Cardiac muscle cell (in vitro differentiated cells and primary cell): ENCODE data around the gene MGAT4B. TPM values are rescaled to one million over a fixed set of nuclear protein-coding genes. Genes with fewer than 3 reads are reported as not detected.

Experiments
- DNase-seq, 2 donors: peaks; one replicate each; pipeline versions ENCODE4 v3.0.0 to v3.0.0-alpha.2; 2010 to 2017; ENCODE audit warnings: low read depth in 1 of 2, low spot score in 1 of 2
- H3K27ac ChIP-seq: fragments of 200-600 bp; sonication (generic); 2 replicates; pipeline ENCODE4 v1.5.1; 2016
- H3K27me3 ChIP-seq: fragments of 200-600 bp; sonication (generic); 2 replicates; pipeline ENCODE4 v1.6.0; 2016; ENCODE audit warnings: control low read depth
- H3K36me3 ChIP-seq: fragments of 200-600 bp; sonication (generic); 2 replicates; pipeline ENCODE4 v1.5.1; 2016; ENCODE audit warnings: control low read depth
- H3K4me1 ChIP-seq: fragments of 200-600 bp; sonication (generic); 2 replicates; pipeline ENCODE4 v1.8.1; 2017; ENCODE audit warnings: low read depth, mild to moderate bottlenecking, mixed run types
- H3K4me3 ChIP-seq: fragments of 200-600 bp; sonication (generic); 2 replicates; pipeline ENCODE4 v1.5.1; 2016; ENCODE audit warnings: mild to moderate bottlenecking
- H3K9me3 ChIP-seq: fragments of 200-600 bp; sonication (generic); 2 replicates; pipeline ENCODE4 v1.5.1; 2017; ENCODE audit warnings: low read depth, mild to moderate bottlenecking, control low read depth
- polyA plus RNA-seq: library from polyadenylated mRNA; unstranded; fragments of >200 nt; fragmentation: Nextera tagmentation; extraction: Ambion mirVana; gene quantifications from 2 replicates; pipeline ENCODE4 v1.2.1, GENCODE V29; 2016
- total RNA-seq: library from RNA; depleted of rRNA; stranded (reverse); fragments of >200 nt; gene quantifications from 2 replicates; pipeline ENCODE4 v1.2.3, GENCODE V29; 2016
- TF ChIP-seq, protein P1 (sequence below): IDR thresholded peaks from 2 replicates; pipeline ENCODE4 v1.5.1; 2012; ENCODE audit warnings: low read depth, mild to moderate bottlenecking, low read length

MGAT4B gene
- total and polyA plus RNA-seq, 2 experiments from 2014 or later: 184 to 192 TPM

DNA sequence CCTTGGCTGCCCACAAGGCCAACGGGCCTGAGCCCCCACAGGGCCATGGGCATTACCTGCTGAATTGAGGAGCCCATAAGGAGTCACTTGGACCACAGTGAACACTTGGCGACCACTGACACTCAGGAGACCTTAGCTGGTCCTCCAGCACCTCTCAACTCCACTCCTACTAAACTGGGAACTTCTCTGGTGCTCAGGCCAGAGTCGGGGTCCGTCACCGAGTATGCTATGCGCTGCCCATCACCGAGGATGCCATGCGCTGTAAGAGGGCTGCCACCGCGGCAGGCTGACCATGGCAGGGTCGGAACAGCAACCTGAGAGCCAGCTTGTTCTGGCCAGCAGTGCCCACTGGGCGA lies 13.4 kb upstream of the MGAT4B start:
- DNase-seq: no peak
- H3K27ac ChIP-seq: peak overlapping the region; percentile 94
- TF ChIP-seq, protein P1, sequence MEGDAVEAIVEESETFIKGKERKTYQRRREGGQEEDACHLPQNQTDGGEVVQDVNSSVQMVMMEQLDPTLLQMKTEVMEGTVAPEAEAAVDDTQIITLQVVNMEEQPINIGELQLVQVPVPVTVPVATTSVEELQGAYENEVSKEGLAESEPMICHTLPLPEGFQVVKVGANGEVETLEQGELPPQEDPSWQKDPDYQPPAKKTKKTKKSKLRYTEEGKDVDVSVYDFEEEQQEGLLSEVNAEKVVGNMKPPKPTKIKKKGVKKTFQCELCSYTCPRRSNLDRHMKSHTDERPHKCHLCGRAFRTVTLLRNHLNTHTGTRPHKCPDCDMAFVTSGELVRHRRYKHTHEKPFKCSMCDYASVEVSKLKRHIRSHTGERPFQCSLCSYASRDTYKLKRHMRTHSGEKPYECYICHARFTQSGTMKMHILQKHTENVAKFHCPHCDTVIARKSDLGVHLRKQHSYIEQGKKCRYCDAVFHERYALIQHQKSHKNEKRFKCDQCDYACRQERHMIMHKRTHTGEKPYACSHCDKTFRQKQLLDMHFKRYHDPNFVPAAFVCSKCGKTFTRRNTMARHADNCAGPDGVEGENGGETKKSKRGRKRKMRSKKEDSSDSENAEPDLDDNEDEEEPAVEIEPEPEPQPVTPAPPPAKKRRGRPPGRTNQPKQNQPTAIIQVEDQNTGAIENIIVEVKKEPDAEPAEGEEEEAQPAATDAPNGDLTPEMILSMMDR: no peak
- H3K36me3 ChIP-seq: peaks cover 16% of the 10 kb centered on the region
- no peaks in the 10 kb centered on the region for H3K9me3 ChIP-seq
- H3K27me3 ChIP-seq: no peaks in the 10 kb centered on the region
- peaks cover 23% of the 10 kb centered on the region for H3K4me1 ChIP-seq
- H3K4me3 ChIP-seq: no peak overlapping the region

DNA sequence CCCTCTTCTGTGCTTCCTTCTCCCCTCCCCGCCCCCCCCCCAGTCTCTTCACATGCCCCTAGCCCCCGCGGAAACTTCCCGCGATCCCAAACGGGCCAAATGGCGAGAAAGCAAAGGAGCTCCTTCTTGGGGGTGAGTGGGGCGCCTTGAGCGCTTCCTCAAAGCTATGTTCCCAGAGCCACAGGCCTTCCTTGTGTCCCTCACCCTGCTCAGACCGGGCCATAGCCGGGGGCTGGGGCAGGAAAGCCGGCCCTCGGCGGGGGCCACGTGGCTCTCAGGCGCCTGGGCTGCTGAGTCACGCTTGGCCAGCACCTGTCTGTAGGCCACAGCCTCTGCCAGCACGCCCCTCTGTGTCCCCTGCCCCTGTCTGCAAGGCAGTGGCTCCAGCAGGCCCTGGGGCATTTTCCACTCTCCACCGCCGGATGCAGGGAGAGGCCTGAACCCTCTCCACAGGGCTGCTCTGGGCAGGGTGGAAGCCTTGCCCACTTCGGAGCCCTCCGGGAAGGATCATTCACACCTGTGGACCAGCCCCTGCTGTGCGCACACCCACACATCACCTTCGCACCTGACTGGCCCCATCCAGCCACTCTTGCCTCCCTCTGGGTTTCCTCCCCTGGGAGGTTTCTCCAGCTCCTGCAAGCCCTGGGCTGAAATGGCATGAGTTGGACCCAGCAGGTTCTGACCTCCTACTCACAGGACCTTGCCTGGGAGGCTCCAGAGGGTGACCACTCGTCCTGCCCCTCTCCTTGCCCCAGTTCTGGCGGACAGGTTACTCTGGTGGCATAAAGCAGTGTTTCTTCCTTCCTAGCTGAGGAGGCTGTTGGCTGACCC lies 12.8 kb upstream of the MGAT4B start:
- TF ChIP-seq, protein P1: no peak
- peak; percentile 44 to 80 for DNase-seq
- Histone ChIP-seq H3K4me3 (peak overlapping the region; percentile 18), H3K27me3 (no peaks in the 10 kb centered on the region), H3K36me3 (peaks cover 10% of the 10 kb centered on the region), H3K4me1 (peaks cover 23% of the 10 kb centered on the region), H3K9me3 (no peaks in the 10 kb centered on the region), H3K27ac (peak overlapping the region; percentile 94)

DNA sequence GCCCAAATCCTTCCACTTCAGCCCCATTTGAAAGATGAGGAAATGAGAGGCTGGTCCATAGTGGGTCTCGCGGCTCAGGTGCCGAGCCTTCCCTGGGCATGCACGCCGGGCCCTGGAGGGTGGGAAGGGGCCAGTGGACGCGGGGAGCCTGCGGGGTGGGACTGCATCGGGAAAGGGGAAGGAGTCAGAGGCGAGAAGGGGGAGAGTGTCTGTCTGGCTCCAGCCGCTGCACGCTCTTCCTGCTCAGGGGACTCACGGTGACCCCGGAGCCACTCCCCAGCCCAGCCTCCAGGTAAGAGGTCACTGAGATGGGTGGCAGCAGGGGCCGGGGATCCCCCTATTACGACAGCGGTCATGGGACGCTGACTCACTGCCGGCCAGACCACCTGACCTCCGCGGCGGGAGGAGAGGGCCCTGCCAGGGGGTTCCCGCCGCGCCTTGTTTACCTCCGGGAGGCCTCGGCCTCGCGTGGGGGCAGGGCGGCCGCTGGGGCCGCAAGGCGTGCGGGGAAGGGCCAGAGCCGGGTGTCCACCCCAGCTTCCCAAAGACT lies 12.2 kb upstream of the MGAT4B start:
- TF ChIP-seq, protein P1: no peak
- peak overlapping the region; percentile 18 for H3K4me3 ChIP-seq
- H3K36me3 ChIP-seq: peaks cover 4% of the 10 kb centered on the region
- H3K4me1 ChIP-seq: peaks cover 23% of the 10 kb centered on the region
- H3K9me3 ChIP-seq: no peaks in the 10 kb centered on the region
- peak overlapping the region; percentile 94 for H3K27ac ChIP-seq
- no peaks in the 10 kb centered on the region for H3K27me3 ChIP-seq
- peak; percentile 91 to 98 for DNase-seq

DNA sequence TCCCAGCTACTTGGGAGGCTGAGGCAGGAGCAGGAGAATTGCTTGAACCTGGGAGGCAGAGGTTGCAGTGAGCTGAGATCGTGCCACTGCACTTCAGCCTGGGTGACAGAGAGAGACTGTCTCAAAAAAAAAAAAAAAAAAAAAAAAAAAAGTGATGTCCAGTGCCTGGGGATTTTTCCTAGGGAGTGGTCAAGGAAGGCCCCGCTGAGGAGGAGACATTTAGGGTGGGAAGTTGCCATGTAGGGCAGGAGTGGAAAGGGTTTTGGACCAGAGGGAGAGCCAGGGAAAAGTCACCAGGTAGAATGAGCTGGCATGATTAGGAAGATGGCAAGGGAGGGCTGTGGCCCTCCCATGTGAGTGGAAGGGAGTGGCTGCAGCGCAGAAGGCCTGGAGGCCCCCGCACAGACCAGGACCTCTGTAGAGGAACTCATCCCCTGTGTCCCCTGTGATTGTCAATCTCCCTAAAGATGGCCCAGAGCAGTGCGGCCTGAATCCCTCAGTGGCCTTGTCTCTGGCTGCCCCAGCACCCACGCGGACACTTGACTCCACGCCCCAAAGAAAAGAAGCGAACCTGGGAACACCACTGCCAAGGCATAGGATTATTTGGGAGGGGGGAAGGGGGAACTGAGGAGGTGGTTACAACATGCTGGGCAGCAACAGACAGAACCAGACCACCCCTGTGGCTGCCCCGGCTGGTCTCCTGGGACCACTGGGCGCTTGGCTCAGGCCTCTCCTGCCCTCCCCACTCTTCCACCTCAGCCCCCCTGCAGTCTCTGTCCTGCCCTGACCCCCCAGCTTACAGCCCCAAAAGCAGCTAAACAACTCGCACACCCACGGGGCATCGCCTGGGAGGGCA lies 11.5 kb upstream of the MGAT4B start:
- no peak for DNase-seq
- peak overlapping the region; percentile 18 for H3K4me3 ChIP-seq
- TF ChIP-seq, protein P1: no peak
- no peaks in the 10 kb centered on the region for H3K27me3 ChIP-seq
- no peaks in the 10 kb centered on the region for H3K36me3 ChIP-seq
- H3K9me3 ChIP-seq: no peaks in the 10 kb centered on the region
- H3K4me1 ChIP-seq: peaks cover 23% of the 10 kb centered on the region
- peak overlapping the region; percentile 94 for H3K27ac ChIP-seq

DNA sequence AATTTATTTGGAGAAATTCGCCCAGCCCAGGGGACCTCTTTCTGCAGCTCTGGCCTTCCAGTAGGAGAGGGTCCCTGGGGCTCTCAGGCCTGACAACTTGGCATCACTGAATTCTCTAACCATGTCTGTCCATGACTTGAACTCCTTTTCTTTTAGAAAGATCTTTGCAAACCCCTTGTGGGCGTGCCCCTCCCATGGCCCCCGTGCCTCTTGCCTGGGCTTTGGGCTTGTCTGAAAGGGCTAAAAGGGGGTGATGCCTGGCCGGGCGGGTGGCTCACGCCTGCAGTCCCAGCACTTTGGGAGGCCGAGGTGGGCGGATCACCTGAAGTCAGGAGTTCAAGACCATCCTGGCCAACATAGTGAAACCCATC lies 10.8 kb upstream of the MGAT4B start:
- no peak overlapping the region for H3K27ac ChIP-seq
- H3K27me3 ChIP-seq: no peaks in the 10 kb centered on the region
- no peaks in the 10 kb centered on the region for H3K36me3 ChIP-seq
- H3K4me3 ChIP-seq: no peak overlapping the region
- peaks cover 21% of the 10 kb centered on the region for H3K4me1 ChIP-seq
- TF ChIP-seq, protein P1: no peak
- no peaks in the 10 kb centered on the region for H3K9me3 ChIP-seq
- no peak for DNase-seq
